SKM-1 treated with dmso at 0.1 percent for 144 hours (cell line): Measurements from ENCODE around the gene SOCS1.
A peak's percentile ranks its signal among the peaks of the same experiment; 100 is the strongest.
"Not testable (repeated sequence)": the region's sequence is repeated elsewhere in the genome, so short reads cannot be mapped to it uniquely, and the experiment has no call there.

Experiments
- DNase-seq: peaks from one replicate; lab custom pipeline; 2025; ENCODE audit not compliant: unreplicated experiment; lab: John Stamatoyannopoulos, UW

The SOCS1 gene, protein sequence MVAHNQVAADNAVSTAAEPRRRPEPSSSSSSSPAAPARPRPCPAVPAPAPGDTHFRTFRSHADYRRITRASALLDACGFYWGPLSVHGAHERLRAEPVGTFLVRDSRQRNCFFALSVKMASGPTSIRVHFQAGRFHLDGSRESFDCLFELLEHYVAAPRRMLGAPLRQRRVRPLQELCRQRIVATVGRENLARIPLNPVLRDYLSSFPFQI

DNA sequence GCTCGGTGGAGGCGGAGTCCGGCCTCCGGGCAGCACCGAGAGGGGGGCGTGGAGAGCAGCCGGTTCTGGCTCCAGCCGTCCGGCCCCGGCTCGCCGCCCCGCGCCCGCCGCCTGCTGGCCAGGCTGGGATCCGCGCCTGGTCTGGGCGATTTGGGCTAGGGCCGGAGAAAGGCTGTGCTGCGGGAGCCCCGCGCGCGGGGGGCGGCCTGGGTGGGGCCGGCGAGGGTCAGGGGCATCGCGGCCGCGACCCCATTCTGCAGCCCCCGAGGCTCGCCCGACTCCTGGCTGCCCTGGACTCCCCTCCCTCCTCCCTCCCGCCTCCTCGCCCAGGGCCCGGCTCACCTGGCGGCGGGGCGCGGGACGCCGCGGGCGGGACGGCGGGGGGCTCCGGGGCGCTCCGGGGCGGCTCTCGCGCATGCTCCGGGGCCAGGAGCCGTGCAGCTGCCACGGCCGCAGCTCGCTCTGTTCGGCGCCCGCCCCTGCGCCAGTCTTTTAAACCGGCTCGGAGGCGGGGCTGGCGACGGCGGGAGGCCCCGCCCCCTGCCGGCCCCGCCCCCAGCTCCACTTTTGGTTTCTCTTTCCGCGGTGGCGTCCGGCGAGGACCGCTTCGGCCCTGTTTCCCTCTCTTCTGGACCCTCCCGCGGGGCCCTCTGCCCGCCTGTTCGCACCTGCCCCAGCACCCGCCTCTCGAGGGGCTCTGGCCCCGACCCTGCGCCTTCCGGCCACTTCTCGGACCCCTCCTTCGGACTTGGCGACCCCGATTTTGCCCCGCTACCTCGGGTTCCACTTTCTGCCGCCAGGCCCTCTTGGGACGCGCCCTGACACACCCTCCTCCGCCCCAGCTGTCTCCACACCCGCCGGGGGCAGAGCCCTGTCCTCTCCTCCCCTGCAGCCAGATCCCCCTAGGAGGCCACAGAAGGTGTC lies at the start of gene SOCS1:
Gene SOCS1 (minus strand): TSS at position 468 of the 924 bp plus-strand sequence. CDS start 726 bp downstream, outside the sequence.
- DNase-seq, result peak; percentile 80

DNA sequence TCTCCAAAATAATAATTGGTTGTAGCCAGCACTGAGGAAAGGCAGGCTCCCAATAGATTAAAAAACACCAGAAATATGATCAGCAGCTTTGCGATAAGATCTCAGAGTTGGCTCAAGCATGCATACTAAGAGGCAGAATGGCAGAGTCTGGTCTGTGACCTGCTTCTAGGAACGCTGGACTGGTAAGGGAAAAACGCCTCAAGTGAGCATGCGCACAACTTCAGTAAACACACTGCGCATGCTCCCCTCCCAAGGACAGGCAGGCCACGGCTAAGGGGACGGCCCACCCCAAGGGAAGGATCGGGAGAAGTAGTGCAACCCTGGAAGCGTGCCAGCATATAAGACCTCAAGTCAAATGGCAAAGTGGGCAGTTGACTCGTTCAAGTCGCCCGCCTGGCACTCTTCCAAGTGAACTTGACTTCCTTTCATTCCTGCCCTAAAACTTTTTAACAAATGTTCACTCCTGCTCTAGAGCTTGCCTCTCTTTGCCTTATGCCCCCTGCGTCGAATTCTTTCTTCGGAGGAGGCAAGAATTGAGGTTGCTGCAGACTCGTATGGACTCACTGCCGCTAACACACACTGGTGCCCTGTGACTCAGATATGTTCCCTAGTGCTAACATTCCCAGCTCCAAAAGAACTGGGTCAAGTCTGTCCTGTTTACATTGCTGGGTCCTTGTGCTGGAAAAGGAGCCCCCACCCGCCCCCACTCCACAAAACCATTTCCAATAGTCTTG lies 47.6 kb upstream of the SOCS1 start:
- DNase-seq, result no peak

DNA sequence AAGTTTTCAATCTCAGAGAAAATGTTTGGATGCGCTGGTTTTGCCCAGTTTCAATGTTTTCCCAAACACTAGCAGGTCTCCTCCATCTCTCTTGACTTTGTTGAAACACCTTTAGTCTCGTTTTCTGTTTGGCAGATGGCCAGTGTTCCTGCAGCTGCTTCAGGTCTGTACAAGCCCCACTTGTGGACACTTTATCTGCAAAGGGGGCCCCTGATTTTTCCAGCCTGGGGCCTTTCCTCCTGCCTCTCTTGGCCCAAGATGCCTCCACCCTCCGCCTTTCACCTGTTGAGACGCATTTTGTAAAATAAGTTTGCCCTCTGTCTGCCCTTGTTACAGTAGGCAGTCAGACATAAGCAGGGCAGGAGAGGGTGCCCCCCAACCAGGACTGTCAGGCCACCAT lies 47.0 kb upstream of the SOCS1 start:
- no peak for DNase-seq

DNA sequence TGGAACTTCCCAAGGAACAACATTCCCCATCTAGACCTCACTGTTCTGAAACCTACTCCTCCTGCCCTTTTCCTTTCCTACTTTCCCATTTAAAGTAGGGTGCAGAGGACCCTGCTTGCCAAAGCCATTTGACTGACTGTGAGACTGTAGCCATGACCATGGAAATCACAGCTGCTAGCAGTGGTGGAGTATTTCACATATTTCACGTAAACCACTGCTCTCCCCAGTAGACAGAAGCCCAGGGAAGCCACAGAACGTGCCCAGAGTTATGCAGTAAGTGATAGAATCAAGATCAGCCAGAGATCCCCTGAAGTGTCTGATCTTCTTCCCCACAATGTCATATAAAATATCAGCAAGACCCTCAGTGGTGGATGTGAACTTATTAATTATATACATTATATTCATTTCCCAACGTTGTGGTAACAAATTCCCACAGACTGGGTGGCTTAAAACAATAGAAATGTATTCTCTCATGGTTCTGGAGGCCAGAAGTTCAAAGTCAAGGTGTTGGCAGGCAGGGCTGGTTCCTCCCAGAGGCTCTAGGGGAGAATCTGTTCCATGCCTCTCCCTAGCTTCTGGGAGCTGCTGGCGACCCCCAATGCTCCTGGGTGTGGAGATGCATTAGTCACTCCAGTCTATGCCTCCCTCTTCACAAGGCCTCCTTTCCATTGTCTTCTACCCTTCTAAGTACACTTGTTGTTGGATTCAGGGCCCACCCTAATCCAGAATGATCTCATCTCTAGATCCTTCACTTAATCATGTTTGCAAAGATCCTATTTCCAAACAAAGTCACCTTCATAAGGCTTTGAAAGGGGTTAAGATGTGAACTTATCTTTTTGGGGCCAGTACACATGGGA lies 45.9 kb upstream of the SOCS1 start:
- no peak for DNase-seq

DNA sequence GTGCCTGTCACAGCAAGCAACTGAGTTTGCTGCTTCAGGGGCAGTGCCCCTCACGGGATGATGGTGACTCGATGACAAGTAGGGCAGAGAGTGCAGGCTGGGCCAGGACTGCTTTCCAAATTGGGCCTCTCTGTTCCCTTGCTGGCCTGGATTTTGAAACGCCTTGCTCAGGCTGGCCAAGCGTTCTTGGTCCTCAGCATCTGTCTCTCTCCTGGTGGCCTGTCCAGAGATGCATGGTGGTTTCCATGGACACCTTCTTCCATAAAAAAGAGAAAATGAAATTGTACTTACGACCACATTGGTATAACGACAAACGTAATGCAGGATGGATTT lies 44.5 kb upstream of the SOCS1 start:
- DNase-seq, result no peak

DNA sequence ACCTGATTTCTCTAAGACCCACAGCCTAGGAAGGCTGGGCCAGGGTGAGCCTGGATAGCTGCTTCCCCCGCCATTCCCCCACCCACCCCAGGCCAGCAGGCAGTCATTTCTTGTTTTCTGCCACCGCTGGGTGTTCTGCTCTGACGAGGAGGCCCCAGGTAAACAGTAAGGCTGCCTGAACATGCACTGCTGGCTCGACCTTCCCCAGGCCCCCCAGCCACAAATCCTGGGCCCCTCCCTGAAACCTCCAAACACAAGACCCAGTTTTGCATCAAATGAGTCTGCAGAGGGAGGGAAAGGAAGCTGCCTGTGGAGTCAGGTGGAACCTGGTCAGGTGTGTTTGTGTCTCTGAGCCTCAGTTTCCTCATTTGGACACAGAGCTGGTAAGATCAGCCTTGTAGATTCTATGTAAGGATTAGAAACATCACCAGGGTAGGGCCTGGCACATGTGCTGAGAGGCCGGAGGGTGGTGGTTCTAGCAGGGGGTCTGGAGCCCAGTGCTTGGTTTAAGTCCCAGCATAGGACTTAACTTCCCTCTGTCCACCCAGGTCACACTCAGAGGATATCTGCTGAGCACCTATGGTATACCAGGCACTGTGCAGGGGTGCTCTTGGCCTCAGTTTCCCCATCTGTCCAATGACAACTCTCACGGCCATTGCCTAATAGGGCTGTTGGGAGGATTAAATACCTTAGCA lies 44.0 kb upstream of the SOCS1 start:
- DNase-seq, result no peak

DNA sequence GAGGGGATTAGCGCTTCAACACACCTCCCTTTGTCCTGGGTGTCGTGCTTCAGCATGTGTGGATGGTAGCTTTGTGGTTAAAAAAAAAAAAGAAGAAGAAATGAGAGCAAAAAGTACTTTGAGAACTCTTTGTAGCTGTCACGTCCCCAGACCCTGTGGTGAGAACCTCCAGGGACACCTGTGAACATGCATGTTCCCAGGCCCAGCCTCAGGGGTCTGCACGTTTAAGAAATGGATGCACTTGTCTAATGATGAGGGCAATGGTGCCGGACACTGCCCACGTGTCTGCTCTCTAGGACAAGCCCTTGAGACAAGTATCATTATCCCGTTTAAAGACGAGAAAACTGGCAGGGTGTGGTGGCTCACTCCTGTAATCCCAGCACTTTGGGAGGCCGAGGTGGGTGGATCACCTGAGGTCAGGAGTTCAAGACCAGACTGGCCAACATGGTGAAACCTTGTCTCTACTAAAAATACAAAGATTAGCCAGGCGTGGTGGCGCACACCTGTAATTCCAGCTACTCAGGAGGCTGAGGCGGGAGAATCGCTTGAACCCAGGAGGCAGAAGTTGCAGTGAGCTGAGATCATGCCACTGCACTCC lies 43.0 kb upstream of the SOCS1 start:
- not testable (repeated sequence) for DNase-seq

DNA sequence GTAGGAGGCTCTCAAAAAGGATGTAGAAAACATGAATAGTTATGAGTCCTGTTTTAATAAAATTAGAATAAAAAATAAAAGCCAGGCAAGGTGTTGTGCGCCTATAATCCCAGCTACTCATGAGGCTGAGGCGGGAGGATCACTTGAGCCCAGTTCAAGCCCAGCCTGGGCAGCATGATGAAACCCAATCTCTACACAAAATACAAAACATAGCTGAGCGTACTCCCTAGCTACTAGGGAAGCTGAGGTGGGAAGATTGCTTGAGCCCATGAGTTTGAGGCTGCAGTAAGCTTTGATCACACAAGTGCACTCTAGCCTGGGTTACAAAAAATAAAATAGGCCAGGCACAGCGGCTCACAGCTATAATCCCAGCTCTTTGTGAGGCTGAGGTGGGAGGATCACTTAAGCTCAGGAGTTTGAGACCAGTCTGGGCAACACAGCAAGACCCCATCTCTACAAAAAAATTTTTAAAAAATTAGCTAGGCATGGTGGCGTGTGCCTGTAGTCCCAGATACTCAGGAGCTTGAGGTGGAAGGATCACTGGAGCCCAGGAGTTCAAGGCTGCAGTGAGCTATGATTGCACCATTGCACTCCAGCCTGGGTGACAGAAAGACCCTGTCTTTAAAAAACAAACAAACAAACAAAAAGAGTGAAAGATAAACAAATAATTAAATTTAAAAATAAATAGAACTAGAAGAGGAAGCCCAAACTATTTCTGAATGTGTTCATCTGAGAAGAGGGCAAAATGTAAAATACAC lies 42.3 kb upstream of the SOCS1 start:
- no peak for DNase-seq

DNA sequence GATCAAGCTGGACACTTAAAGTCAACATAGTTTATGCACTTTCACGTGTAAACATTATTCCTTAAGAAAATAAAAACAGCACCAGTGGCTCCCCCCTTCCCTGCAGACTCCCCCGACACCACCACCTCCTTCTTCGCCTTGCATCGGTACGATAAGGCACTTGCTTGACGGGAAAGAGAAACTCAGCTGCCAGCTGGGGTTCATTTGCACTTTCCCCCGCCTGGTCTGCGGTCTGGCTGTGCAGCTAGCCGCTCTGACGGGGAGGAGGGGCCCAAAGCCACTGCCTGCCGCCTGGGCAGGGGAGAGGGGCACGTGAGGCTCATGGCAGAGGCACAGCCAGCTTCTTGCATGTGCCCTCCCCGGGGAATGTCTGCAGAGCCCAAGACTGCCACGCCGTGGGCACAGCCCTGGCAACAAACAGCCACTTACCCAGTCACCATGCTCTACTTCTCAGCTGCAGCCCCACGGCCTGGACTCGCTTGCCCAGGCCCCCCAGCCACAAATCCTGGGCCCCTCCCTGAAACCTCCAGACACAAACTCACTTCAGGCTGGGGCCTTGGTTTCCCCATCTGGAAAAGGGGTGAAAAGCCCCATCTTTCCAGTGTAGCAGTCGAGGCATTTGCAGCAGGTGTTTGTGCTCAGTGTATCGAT lies 41.6 kb upstream of the SOCS1 start:
- peak; percentile 24 for DNase-seq

DNA sequence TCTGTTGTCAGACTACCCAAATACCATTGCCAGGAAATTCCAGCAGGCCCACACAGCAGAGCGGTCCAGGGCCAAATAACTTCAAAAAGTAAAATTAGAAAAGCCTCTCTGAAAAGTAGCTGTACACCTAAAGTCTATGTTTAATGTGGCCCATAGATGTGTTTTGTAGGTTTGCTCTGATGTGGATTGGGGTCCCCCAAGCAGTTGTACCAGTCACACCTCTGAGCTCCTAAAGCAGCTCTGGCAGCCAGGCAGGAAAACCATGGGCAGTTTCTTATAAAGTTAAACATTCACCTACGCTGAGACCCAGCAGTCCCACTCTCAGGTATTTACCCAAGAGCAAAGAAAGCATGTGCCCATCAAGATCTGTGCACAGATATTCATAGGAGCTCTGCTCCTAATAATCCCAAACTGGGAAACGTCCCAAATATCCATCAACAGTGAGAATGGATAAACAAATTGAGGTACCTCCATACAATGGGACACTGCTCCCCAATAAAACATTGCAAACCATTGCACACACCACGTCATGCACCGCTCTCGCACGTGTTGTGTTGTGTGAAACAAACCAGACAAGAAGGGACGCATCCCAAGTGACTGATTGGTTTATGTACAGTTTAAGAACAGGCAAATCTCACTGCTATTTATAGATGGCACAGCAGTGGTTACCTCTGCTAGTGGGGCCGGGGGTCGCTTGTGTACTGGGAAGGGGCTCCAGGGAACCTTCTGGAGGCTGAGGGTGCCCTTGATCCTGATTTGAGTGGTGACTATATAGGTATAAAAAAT lies 40.9 kb upstream of the SOCS1 start:
- no peak for DNase-seq

DNA sequence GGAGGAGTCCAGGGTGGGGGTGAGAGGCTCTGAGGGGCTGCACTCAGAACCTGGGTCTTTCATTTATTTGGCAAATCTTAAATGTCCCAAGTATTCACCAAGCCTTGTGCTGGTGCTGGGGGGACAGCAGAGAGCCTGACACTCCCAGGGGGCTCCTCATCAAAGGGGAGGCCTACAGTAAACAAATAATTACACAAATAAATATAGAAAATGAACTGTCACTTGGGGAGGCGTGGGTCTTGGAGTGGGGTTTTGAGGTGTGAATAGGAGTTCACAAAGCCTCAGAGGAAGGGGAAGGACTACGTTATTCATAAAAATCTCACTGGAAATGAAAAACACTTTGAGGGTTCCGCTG lies 40.3 kb upstream of the SOCS1 start:
- no peak for DNase-seq

DNA sequence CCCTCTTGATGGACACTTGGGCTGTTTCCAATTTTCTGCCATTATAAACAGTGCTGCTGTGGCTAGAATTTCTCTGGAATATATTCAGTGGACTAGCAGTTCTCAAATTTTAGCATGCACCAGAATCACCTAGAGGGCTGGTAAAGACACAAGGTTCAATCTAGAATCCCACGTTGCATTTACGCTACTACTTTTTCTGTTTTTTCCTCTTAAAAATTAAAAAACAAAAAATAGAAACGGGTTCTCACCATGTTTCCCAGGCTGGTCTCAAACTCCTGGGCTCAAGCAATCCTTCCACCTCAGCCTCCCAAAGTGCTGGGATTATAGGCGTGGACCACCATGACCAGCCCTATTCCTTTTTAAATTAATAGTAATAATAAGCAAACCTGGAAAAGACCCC lies 39.7 kb upstream of the SOCS1 start:
- DNase-seq, result no peak

DNA sequence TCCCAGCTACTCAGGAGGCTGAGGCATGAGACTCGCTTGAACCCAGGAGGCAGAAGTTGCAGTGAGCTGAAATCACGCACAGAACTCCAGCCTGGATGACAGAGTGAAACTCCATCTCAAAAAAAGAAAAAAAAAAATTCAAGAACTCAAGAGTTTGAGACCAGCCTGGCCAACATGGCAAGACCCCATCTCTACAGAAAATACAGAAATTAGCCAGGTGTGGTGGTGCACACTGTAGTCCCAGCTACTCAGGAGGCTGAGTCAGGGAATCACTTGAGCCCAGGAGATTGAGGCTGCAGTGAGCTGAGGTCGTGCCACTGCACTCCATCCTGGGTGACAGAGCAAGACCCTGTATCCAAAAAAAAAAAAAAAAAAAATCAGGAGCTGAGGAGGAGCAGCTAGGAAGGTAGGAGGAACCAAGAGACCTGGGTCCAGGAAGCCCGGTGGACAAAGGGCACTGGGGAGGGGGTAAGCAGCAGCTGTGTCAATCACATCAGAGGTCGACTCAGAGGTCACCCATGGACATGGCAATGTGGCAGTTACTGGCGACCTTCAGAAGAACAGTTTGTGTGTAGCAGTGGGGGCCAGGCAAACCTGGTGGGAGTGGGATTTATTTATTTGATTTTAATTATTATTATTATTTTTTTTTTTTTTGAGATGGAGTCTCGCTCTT lies 36.2 kb upstream of the SOCS1 start:
- no peak for DNase-seq

DNA sequence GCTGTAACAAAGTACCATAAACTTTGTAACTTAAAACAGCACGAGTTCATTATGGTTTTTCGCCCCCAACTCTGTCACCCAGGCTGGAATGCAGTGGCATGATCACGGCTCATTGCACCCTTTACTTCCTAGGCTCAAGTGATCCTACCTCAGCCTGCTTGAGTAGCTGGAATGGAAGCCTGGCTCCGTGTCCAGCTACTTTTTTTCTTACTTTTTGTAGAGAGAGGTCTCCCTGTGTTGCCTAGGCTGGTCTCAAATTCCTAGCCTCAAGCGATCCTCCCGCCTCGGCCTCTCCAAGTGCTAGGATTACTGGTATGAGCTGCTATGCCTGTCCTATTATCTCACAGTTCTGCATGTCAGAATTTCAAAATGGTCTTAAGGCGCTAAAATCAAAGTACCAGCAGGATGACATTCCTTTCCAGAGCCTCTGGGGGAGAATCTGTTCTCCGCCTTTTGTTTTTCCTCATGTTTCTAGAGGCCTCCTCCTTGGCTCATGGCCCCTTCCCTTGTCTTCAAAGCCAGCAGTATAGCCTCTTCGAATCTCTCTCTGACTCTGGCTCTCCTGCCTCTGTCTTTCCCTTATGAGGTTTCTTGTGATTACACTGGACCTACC lies 35.2 kb upstream of the SOCS1 start:
- no peak for DNase-seq

DNA sequence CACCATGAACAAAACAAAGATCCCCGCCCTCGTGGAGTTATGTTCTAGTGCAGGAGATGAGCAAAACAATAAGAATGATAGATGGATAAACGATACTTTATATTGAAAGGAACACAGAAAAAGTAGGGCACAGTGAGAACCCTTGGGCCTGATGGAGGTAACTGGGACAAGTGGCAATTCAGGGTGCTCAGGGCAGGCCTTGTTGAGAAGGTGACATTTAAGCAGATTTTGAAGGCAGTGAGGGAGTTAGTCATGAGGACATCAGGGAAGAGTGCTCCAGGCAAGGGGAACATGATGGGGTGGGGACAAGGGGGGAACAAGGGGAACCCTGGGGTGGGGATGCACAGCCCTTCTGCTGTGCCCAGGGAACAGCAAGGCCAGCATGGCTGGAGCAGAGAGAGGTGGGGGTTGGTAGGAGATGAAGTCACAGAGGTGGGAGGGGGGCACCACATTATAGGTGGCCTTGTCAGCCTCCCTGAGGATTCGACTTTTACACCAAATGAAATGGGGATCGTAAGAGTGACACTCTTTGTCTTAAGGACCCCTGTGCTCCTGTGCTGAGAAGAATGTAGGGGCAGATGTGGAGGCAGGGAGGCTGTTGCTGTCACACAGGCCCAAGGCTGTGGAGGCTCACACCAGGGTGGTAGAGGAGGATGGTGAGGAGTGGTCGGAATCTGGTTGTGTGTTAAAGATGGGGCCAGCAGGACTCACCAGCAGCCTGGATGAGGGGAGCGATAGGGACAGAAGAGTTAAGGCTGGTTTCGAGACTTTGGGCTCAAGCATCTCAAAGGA lies 34.3 kb upstream of the SOCS1 start:
- no peak for DNase-seq

DNA sequence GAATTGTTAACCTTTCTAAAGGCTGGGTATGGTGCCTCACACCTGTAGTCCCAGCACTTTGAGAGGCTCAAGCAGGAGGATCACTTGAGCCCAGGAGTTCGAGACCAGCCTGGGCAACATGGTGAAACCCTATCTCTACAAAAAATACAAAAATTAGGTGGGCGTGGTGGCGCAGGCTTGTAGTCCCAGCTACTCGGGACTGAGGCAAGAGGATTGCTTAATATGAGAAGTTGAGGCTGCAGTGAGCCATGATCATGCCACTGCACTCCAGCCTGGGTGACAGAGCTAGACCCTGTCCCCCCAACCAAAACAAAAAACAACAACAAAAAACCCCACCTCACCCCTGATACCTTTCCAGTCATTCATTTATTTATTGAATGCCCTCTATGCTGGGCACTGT lies 33.7 kb upstream of the SOCS1 start:
- not testable (repeated sequence) for DNase-seq
